H1 (cell line): ENCODE measurements around the gene WDFY1. TPM values are rescaled to one million over a fixed set of nuclear protein-coding genes. Genes with fewer than 3 reads are reported as not detected.

ENCODE experiments used
- CTCF ChIA-PET: fragments of 300-600 bp; sonication (Branson Sonifier 250); formaldehyde crosslinking; loops from one replicate; lab custom pipeline; 2021; ENCODE audit not compliant: partially characterized antibody; lab: Charles Lee
- POLR2A ChIA-PET: fragments of 300-600 bp; sonication (Branson Sonifier 250); formaldehyde crosslinking; loops from one replicate; lab custom pipeline; 2021; ENCODE audit warnings: inconsistent platforms; ENCODE audit not compliant: partially characterized antibody; lab: Charles Lee
- DNase-seq, 2 experiments: peaks; one replicate each; pipeline versions ENCODE4 v3.0.0 to v3.0.0-alpha.2; 2010 to 2022; ENCODE audit warnings: low spot score in 2 of 2, low read depth in 1 of 2, mixed read lengths in 1 of 2
- FAIRE-seq: peaks from 2 replicates; lab custom pipeline; 2011; peaks lifted over from hg19 to GRCh38; lab: Jason Lieb, UNC
- H2AFZ ChIP-seq: 2 replicates; pipeline ENCODE4 v1.8.1; 2012; ENCODE audit warnings: low read length, inconsistent platforms
- H2AK5ac ChIP-seq: 2 replicates; pipeline ENCODE4 v1.6.1; 2013; ENCODE audit warnings: low read depth, low read length
- H2BK120ac ChIP-seq: replicated peaks from 2 replicates; pipeline ENCODE3; 2013; ENCODE audit warnings: low read depth, low read length, inconsistent platforms
- H2BK12ac ChIP-seq: 2 replicates; pipeline ENCODE4 v1.6.1; 2013; ENCODE audit warnings: low read depth, low read length
- H2BK15ac ChIP-seq: 2 replicates; pipeline ENCODE4 v1.6.1; 2013; ENCODE audit warnings: low read length
- H2BK20ac ChIP-seq: 2 replicates; pipeline ENCODE4 v1.6.1; 2013; ENCODE audit warnings: low read length
- H2BK5ac ChIP-seq: 2 replicates; pipeline ENCODE4 v1.6.1; 2013; ENCODE audit warnings: low read depth, low read length
- H3K14ac ChIP-seq: 2 replicates; pipeline ENCODE4 v1.6.1; 2013; ENCODE audit warnings: inconsistent platforms; ENCODE audit not compliant: insufficient read length
- H3K18ac ChIP-seq: 2 replicates; pipeline ENCODE4 v1.6.1; 2013; ENCODE audit warnings: low read length; ENCODE audit errors: extremely low read depth
- H3K23ac ChIP-seq: 2 replicates; pipeline ENCODE4 v1.6.1; 2013; ENCODE audit warnings: inconsistent platforms; ENCODE audit not compliant: insufficient read length
- H3K23me2 ChIP-seq: 2 replicates; pipeline ENCODE4 v1.6.1; 2013; ENCODE audit warnings: low read depth, low read length
- H3K27ac ChIP-seq: 2 replicates; pipeline ENCODE4 v1.6.1; 2011; ENCODE audit warnings: low read depth, low read length, inconsistent platforms
- H3K27me3 ChIP-seq, 4 experiments: replicated peaks in 1 of 4; 1 replicate in 1 of 4; 2 replicates in 3 of 4; pipeline versions ENCODE4 v1.6.1 to v1.8.1; 2011 to 2013; ENCODE audit warnings: low read length in 3 of 4, mild to moderate bottlenecking in 3 of 4, inconsistent platforms in 2 of 4, mixed read lengths in 2 of 4, moderate library complexity in 1 of 4; ENCODE audit not compliant: control insufficient read depth in 3 of 4, insufficient read depth in 3 of 4; ENCODE audit errors: extremely low read depth in 1 of 4
- H3K36me3 ChIP-seq, 4 experiments: 2 replicates each; pipeline versions ENCODE4 v1.6.1 to v1.8.1; 2011 to 2013; ENCODE audit warnings: mild to moderate bottlenecking in 4 of 4, low read length in 3 of 4, moderate library complexity in 2 of 4, control low read depth in 1 of 4, inconsistent platforms in 1 of 4; ENCODE audit not compliant: insufficient read depth in 4 of 4, control insufficient read depth in 2 of 4
- H3K4ac ChIP-seq: replicated peaks from 2 replicates; pipeline ENCODE3; 2013; ENCODE audit warnings: low read length, low read depth, mixed read lengths, inconsistent platforms; ENCODE audit not compliant: insufficient read length
- H3K4me1 ChIP-seq, 4 experiments: replicated peaks in 1 of 4; 1 replicate in 1 of 4; 2 replicates in 3 of 4; pipeline versions ENCODE4 v1.6.1 to v1.8.1; 2011 to 2013; ENCODE audit warnings: low read length in 3 of 4, inconsistent platforms in 2 of 4, mixed read lengths in 1 of 4; ENCODE audit not compliant: insufficient read depth in 4 of 4, control insufficient read depth in 3 of 4
- H3K4me2 ChIP-seq, 2 experiments: 2 replicates each; pipeline versions ENCODE4 v1.6.1 to v1.8.1; 2011 to 2013; ENCODE audit warnings: low read depth in 2 of 2, low read length in 2 of 2, control low read depth in 1 of 2, inconsistent platforms in 1 of 2, mild to moderate bottlenecking in 1 of 2; ENCODE audit not compliant: insufficient read depth in 1 of 2
- H3K4me3 ChIP-seq, 4 experiments: fragments of 200-600, 300-600 bp in 1 of 4; sonication (generic), shearing (Covaris generic), sonication (Bioruptor Twin) in 1 of 4; 2 replicates each; pipeline versions ENCODE4 v1.5.1 to v1.8.1; 2011 to 2016; ENCODE audit warnings: low read length in 4 of 4, low read depth in 3 of 4, control low read depth in 2 of 4, inconsistent platforms in 2 of 4, mild to moderate bottlenecking in 2 of 4, mixed read lengths in 1 of 4, moderate library complexity in 1 of 4; ENCODE audit not compliant: insufficient read depth in 2 of 4; ENCODE audit errors: extremely low read depth in 1 of 4
- H3K56ac ChIP-seq: replicated peaks from 2 replicates; pipeline ENCODE3; 2013; ENCODE audit warnings: low read depth, mild to moderate bottlenecking, mixed read lengths, low read length, inconsistent platforms; ENCODE audit not compliant: insufficient read length
- H3K79me1 ChIP-seq: 2 replicates; pipeline ENCODE4 v1.6.1; 2013; ENCODE audit warnings: low read depth, low read length, control low read depth
- H3K79me2 ChIP-seq, 2 experiments: 2 replicates each; pipeline versions ENCODE4 v1.6.1 to v1.8.1; 2012 to 2013; ENCODE audit warnings: low read length in 2 of 2, mild to moderate bottlenecking in 2 of 2, inconsistent platforms in 1 of 2; ENCODE audit not compliant: insufficient read depth in 2 of 2, control insufficient read depth in 1 of 2
- H3K9ac ChIP-seq, 4 experiments: replicated peaks in 1 of 4; 1 replicate in 1 of 4; 2 replicates in 3 of 4; pipeline versions ENCODE4 v1.6.1 to v1.8.1; 2011 to 2013; ENCODE audit warnings: low read depth in 3 of 4, low read length in 3 of 4, control low read depth in 2 of 4, mild to moderate bottlenecking in 2 of 4, moderate library complexity in 2 of 4, inconsistent platforms in 1 of 4; ENCODE audit errors: extremely low read depth in 1 of 4
- H3K9me3 ChIP-seq, 2 experiments: 2 replicates each; pipeline versions ENCODE4 v1.6.1 to v1.8.1; 2012 to 2013; ENCODE audit warnings: mild to moderate bottlenecking in 2 of 2, moderate library complexity in 2 of 2, control low read depth in 1 of 2, inconsistent platforms in 1 of 2, low read depth in 1 of 2, low read length in 1 of 2, mixed read lengths in 1 of 2; ENCODE audit not compliant: insufficient read depth in 2 of 2
- H4K20me1 ChIP-seq, 2 experiments: replicated peaks in 1 of 2; 2 replicates each; pipeline versions ENCODE3 to v1.8.1; 2011 to 2013; ENCODE audit warnings: inconsistent platforms in 2 of 2, low read length in 2 of 2, mild to moderate bottlenecking in 1 of 2; ENCODE audit not compliant: insufficient read depth in 2 of 2, control insufficient read depth in 1 of 2
- H4K5ac ChIP-seq: 2 replicates; pipeline ENCODE4 v1.6.1; 2013; ENCODE audit warnings: low read length, low read depth, mixed read lengths, inconsistent platforms; ENCODE audit not compliant: insufficient read length
- H4K8ac ChIP-seq: 2 replicates; pipeline ENCODE4 v1.8.0; 2013; ENCODE audit warnings: mild to moderate bottlenecking, moderate library complexity, low read length, inconsistent platforms; ENCODE audit not compliant: insufficient read depth; ENCODE audit errors: extremely low read depth
- H4K91ac ChIP-seq: replicated peaks from 2 replicates; pipeline ENCODE3; 2013; ENCODE audit warnings: low read length, mixed read lengths, inconsistent platforms; ENCODE audit not compliant: insufficient read length
- BCL11A ChIP-seq, 2 experiments: IDR thresholded peaks; one replicate each; pipeline ENCODE4 v1.6.1; 2011; ENCODE audit warnings: low read depth in 2 of 2, low read length in 2 of 2, mild to moderate bottlenecking in 2 of 2
- RBBP5 ChIP-seq: IDR thresholded peaks from 2 replicates; pipeline ENCODE4 v1.7.1; 2012; ENCODE audit warnings: low read depth, mild to moderate bottlenecking, inconsistent platforms, low read length, moderate library complexity, borderline replicate concordance
- SIX5 ChIP-seq: IDR thresholded peaks from 2 replicates; pipeline ENCODE4 v1.6.1; 2011; ENCODE audit warnings: mild to moderate bottlenecking, low read depth, low read length
- SUZ12 ChIP-seq: fragments of 200-600 bp; sonication (generic); IDR thresholded peaks from 2 replicates; pipeline ENCODE4 v1.6.1; 2012; ENCODE audit warnings: mild to moderate bottlenecking, inconsistent platforms, low read length, moderate library complexity, mixed read lengths
- WGBS, 2 experiments: shearing (Covaris generic) in 1 of 2; methylation state at CpG; one replicate each; pipeline versions ENCODE4 v1.1.6 to v1.1.7; 2013 to 2015; ENCODE audit warnings: low lambda C conversion rate in 2 of 2, mixed read lengths in 2 of 2, inconsistent platforms in 1 of 2, low coverage in 1 of 2, missing lambda C conversion rate in 1 of 2; ENCODE audit not compliant: insufficient replicate concordance in 2 of 2, insufficient coverage in 1 of 2, insufficient read length in 1 of 2; ENCODE audit errors: extremely low coverage in 1 of 2, missing lambda C conversion rate in 1 of 2; 5-methylcytosine and 5-hydroxymethylcytosine counted together
- polyA plus RNA-seq, 7 experiments: library from polyadenylated mRNA; depleted of rRNA in 3 of 7; stranded (reverse) in 5 of 7; unstranded in 2 of 7; fragments of >200 nt in 5 of 7; fragments of 200-250 nt in 2 of 7; gene quantifications; 1 replicate in 5 of 7; 2 replicates in 1 of 7; 4 replicates in 1 of 7; pipeline versions ENCODE4 v1.2.1 to v1.2.3, GENCODE V29; 2011 to 2013; ENCODE audit warnings: missing spikeins in 2 of 7, mixed read lengths in 2 of 7
- total RNA-seq: library from RNA; stranded (reverse); fragmentation: NEBNext Ultra II Directional; extraction: Animal tissue kit (Norgen Biotek cat#: 25700); gene quantifications from 2 replicates; pipeline ENCODE4 v1.2.1, GENCODE V29; 2021

Gene WDFY1
- total and polyA plus RNA-seq, 2 of the 8 experiments (the other 6 are each of a cell fraction or from before 2014, with no cell fraction given): 68.4 to 94.7 TPM

DNA sequence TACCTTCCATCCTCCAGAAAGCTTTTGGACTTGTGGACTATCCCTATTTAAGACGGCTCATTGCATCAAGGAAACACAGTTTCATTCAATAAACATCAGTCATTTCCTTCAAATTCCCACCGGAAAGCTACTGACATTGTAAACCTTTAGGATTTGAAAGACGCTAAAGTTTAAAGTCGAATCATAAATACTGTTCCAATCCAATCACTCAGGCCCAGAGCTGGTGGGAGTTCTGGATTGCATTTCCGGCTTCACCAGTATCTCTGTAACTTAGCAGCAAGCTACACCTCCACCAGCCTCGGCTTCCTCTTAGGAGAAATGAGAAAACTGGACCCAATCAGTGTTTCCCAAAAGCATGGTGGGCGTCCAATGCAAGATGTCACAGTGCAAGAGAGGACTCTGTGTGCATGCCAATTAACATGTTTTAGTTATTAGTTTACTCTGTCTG lies 1.6 kb downstream of the WDFY1 start:
- H3K18ac ChIP-seq: no peak overlapping the region
- no peak overlapping the region for H2BK5ac ChIP-seq
- no peak overlapping the region for H3K23ac ChIP-seq
- no peak overlapping the region for H2BK15ac ChIP-seq
- H3K27me3 ChIP-seq: no peaks in the 10 kb centered on the region
- FAIRE-seq (no peak), DNase-seq (no peak)
- peak overlapping the region in 1 of 4 experiments; percentile 29; a peak in 1 of 7 replicates for H3K9ac ChIP-seq
- H3K4ac ChIP-seq: no peak overlapping the region
- WGBS, 2 experiments: 63% methylated on average over 7 of the region's 7 CpGs; no CpG with 5 or more reads in 1 of the 2 experiments
- H3K79me1 ChIP-seq: peaks cover 4% of the 10 kb centered on the region; the same call in 1 of the 2 replicates
- H3K27ac ChIP-seq: no peak overlapping the region
- peaks cover 4% of the 10 kb centered on the region in 2 experiments for H4K20me1 ChIP-seq
- H3K4me3 ChIP-seq: peak overlapping the region; percentile 61 to 90 (median 84); a peak in 7 of 8 replicates
- H3K23me2 ChIP-seq: peaks cover 4% of the 10 kb centered on the region
- H4K5ac ChIP-seq: no peak overlapping the region
- H3K14ac ChIP-seq: no peak overlapping the region
- H2BK120ac ChIP-seq: no peak overlapping the region
- CTCF ChIA-PET: interaction anchor here (0.7 to 1.7 kb wide), 4 partner anchors 11 to 1899 kb away, joined by 3 to 5 read pairs (median 4); no protein-coding TSS in a partner anchor
- POLR2A ChIA-PET: interaction anchor here (1.0 to 3.4 kb wide), 5 partner anchors 10 to 31 kb away, joined by 4 to 19 read pairs (median 6); no protein-coding TSS in a partner anchor
- no peak overlapping the region for H2AFZ ChIP-seq
- H2AK5ac ChIP-seq: 0 out of 2 replicates have a peak overlapping the region, but pooled peaks have one; percentile 40
- H4K91ac ChIP-seq: no peak overlapping the region
- no peaks in the 10 kb centered on the region; a peak in 1 of 8 replicates for H3K36me3 ChIP-seq
- H3K4me2 ChIP-seq: peak overlapping the region; percentile 74 to 91
- peaks cover 19 to 54% of the 10 kb centered on the region in 2 experiments for H3K79me2 ChIP-seq
- H3K4me1 ChIP-seq: peaks cover 2 to 32% (median 17%) of the 10 kb centered on the region in 4 experiments; a peak in 5 of 7 replicates
- H3K56ac ChIP-seq: no peak overlapping the region
- no peak overlapping the region for H2BK20ac ChIP-seq
- H3K9me3 ChIP-seq: no peaks in the 10 kb centered on the region
- no peak overlapping the region for H2BK12ac ChIP-seq
- TF ChIP-seq RBBP5 (no peak), SUZ12 (no peak), SIX5 (no peak), BCL11A (IDR thresholded peaks at IDR 0.05; ENCODE audit: low read depth in 2 of 2, low read length in 2 of 2) (no peak)
- H4K8ac ChIP-seq: no peak overlapping the region
